Measurements from ENCODE around the gene MEOX1. TPM values are rescaled to one million over a fixed set of nuclear protein-coding genes. Genes with fewer than 3 reads are reported as not detected.

The MEOX1 gene
- total and polyA plus RNA-seq, 2 donors (not counting 1 experiment from before 2014, with no cell fraction given), result not detected

DNA sequence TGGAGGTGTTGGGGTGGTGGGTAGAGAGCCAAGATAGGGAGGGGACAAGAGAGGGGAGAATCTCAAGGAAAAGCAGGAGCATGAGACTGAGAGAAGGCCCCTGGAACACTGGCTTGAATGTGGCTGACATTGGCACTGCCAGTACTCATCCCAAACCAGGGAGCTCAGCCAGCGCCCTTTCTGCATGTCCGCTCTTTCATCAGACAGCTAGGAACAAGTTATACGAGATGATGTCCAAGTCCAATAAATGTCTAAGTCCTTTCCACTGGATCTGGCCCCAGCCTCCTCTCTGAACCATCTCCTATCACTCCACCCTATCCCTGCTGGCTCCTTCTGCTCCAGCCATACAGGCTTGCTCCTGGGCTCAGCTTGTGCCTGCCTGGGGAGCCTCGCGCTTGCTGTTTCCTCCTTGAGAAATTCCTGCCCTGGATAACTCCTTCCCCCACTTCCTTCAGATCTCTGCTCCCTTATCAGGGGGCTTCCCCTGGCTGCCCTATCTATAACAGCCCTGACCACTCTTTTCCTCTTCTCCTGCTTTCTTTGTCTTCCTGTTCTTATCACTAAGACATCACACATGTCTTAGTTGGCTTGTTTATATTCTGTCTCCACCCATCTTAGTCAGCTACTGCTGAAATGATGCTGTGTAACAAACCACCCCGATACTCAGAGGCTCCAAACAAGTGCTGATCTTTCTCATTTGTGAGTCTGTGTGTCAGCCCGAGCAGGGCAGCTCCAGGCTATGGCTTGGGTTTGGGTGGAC lies 37.1 kb upstream of the MEOX1 start:
- H3K9me3 ChIP-seq (ENCODE audit: control insufficient read depth, insufficient read depth, low read depth, low read length), result no peaks in the 10 kb centered on the region
- no peak overlapping the region for H3K4me3 ChIP-seq (replicated peaks in 1 of 4; ENCODE audit: control extremely low read depth in 1 of 4, insufficient read depth in 1 of 4, low read depth in 3 of 4, low read length in 4 of 4)
- TF ChIP-seq, protein P1, sequence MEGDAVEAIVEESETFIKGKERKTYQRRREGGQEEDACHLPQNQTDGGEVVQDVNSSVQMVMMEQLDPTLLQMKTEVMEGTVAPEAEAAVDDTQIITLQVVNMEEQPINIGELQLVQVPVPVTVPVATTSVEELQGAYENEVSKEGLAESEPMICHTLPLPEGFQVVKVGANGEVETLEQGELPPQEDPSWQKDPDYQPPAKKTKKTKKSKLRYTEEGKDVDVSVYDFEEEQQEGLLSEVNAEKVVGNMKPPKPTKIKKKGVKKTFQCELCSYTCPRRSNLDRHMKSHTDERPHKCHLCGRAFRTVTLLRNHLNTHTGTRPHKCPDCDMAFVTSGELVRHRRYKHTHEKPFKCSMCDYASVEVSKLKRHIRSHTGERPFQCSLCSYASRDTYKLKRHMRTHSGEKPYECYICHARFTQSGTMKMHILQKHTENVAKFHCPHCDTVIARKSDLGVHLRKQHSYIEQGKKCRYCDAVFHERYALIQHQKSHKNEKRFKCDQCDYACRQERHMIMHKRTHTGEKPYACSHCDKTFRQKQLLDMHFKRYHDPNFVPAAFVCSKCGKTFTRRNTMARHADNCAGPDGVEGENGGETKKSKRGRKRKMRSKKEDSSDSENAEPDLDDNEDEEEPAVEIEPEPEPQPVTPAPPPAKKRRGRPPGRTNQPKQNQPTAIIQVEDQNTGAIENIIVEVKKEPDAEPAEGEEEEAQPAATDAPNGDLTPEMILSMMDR (conservative IDR thresholded peaks at IDR 0.05 in 1 of 2, IDR thresholded peaks at IDR 0.05 in 1 of 2; ENCODE audit: low read depth in 1 of 2, low read length in 2 of 2), result no peak
- no peak for TF ChIP-seq EZH2 (IDR thresholded peaks at IDR 0.05; ENCODE audit: low read length, missing control alignments)
- no peak overlapping the region for H2AFZ ChIP-seq (ENCODE audit: low read length)
- H3K4me1 ChIP-seq (ENCODE audit: control insufficient read depth, extremely low read depth, insufficient read depth, low read length), result peaks cover 4% of the 10 kb centered on the region
- H3K36me3 ChIP-seq (ENCODE audit: control insufficient read depth, insufficient read depth, low read length), result no peaks in the 10 kb centered on the region
- H3K27ac ChIP-seq (ENCODE audit: insufficient read depth, low read length), result no peak overlapping the region
- no peaks in the 10 kb centered on the region for H3K79me2 ChIP-seq (ENCODE audit: control insufficient read depth, insufficient read depth, low read length)
- no peak overlapping the region for H3K4me2 ChIP-seq (ENCODE audit: extremely low read depth, insufficient read depth, low read length)
- no peak for DNase-seq (ENCODE audit: low read depth in 2 of 2)
- no peaks in the 10 kb centered on the region for H3K27me3 ChIP-seq (ENCODE audit: control insufficient read depth, insufficient read depth, low read length)
- H4K20me1 ChIP-seq (ENCODE audit: control insufficient read depth, extremely low read depth, insufficient read depth, low read length), result no peaks in the 10 kb centered on the region
- no peak overlapping the region for H3K9ac ChIP-seq (ENCODE audit: insufficient read depth, low read length)

- no peak overlapping the region for H3K4me3 ChIP-seq (replicated peaks in 1 of 4; ENCODE audit: control extremely low read depth in 1 of 4, insufficient read depth in 1 of 4, low read depth in 3 of 4, low read length in 4 of 4)
- H3K27me3 ChIP-seq (ENCODE audit: control insufficient read depth, insufficient read depth, low read length), result no peaks in the 10 kb centered on the region
- TF ChIP-seq, protein P1 (conservative IDR thresholded peaks at IDR 0.05 in 1 of 2, IDR thresholded peaks at IDR 0.05 in 1 of 2; ENCODE audit: low read depth in 1 of 2, low read length in 2 of 2), result no peak
- no peak for TF ChIP-seq EZH2 (IDR thresholded peaks at IDR 0.05; ENCODE audit: low read length, missing control alignments)
- no peaks in the 10 kb centered on the region for H3K9me3 ChIP-seq (ENCODE audit: control insufficient read depth, insufficient read depth, low read depth, low read length)
- no peak overlapping the region for H3K27ac ChIP-seq (ENCODE audit: insufficient read depth, low read length)
- H4K20me1 ChIP-seq (ENCODE audit: control insufficient read depth, extremely low read depth, insufficient read depth, low read length), result no peaks in the 10 kb centered on the region
- H3K4me2 ChIP-seq (ENCODE audit: extremely low read depth, insufficient read depth, low read length), result no peak overlapping the region
- H3K79me2 ChIP-seq (ENCODE audit: control insufficient read depth, insufficient read depth, low read length), result no peaks in the 10 kb centered on the region
- H3K36me3 ChIP-seq (ENCODE audit: control insufficient read depth, insufficient read depth, low read length), result no peaks in the 10 kb centered on the region
- H3K9ac ChIP-seq (ENCODE audit: insufficient read depth, low read length), result no peak overlapping the region
- no peak overlapping the region for H2AFZ ChIP-seq (ENCODE audit: low read length)
- H3K4me1 ChIP-seq (ENCODE audit: control insufficient read depth, extremely low read depth, insufficient read depth, low read length), result peaks cover 4% of the 10 kb centered on the region
- DNase-seq (ENCODE audit: low read depth in 2 of 2), result no peak
Measured at GRCh38 chr17:43697937-43698336, 36.2 kb upstream of the MEOX1 start.

- H3K9ac ChIP-seq (ENCODE audit: insufficient read depth, low read length), result no peak overlapping the region
- H3K4me1 ChIP-seq (ENCODE audit: control insufficient read depth, extremely low read depth, insufficient read depth, low read length), result peaks cover 4% of the 10 kb centered on the region
- H3K79me2 ChIP-seq (ENCODE audit: control insufficient read depth, insufficient read depth, low read length), result no peaks in the 10 kb centered on the region
- no peak overlapping the region for H2AFZ ChIP-seq (ENCODE audit: low read length)
- no peak overlapping the region for H3K4me2 ChIP-seq (ENCODE audit: extremely low read depth, insufficient read depth, low read length)
- H3K27me3 ChIP-seq (ENCODE audit: control insufficient read depth, insufficient read depth, low read length), result no peaks in the 10 kb centered on the region
- H4K20me1 ChIP-seq (ENCODE audit: control insufficient read depth, extremely low read depth, insufficient read depth, low read length), result no peaks in the 10 kb centered on the region
- no peaks in the 10 kb centered on the region for H3K9me3 ChIP-seq (ENCODE audit: control insufficient read depth, insufficient read depth, low read depth, low read length)
- no peak overlapping the region for H3K27ac ChIP-seq (ENCODE audit: insufficient read depth, low read length)
- no peak for DNase-seq (ENCODE audit: low read depth in 2 of 2)
- H3K36me3 ChIP-seq (ENCODE audit: control insufficient read depth, insufficient read depth, low read length), result no peaks in the 10 kb centered on the region
- TF ChIP-seq, protein P1 (conservative IDR thresholded peaks at IDR 0.05 in 1 of 2, IDR thresholded peaks at IDR 0.05 in 1 of 2; ENCODE audit: low read depth in 1 of 2, low read length in 2 of 2), result no peak
- no peak for TF ChIP-seq EZH2 (IDR thresholded peaks at IDR 0.05; ENCODE audit: low read length, missing control alignments)
- no peak overlapping the region for H3K4me3 ChIP-seq (replicated peaks in 1 of 4; ENCODE audit: control extremely low read depth in 1 of 4, insufficient read depth in 1 of 4, low read depth in 3 of 4, low read length in 4 of 4)
Measured at GRCh38 chr17:43696891-43697290, 35.2 kb upstream of the MEOX1 start.

All from fibroblast of lung (primary cell).